K562 (cell line): ENCODE data around the gene ST6GALNAC2. TPM values are rescaled to one million over a fixed set of nuclear protein-coding genes. Genes with fewer than 3 reads are reported as not detected.

Source experiments
- ATAC-seq: fragments of 200-7000 bp; cut with Tn5 transposase; 3 replicates; pipeline ENCODE4 v1.9.1; 2020; ENCODE audit warnings: moderate library complexity
- BruUV-seq: library from RNA; stranded (reverse); fragments of 400-500 nt; replicated peaks from 2 replicates; lab custom pipeline; 2021; lab: Mats Ljungman, UMichigan
- CTCF ChIA-PET: fragments of 300-600 bp; formaldehyde crosslinking; extraction: SDS; loops from one replicate; lab custom pipeline; 2021; ENCODE audit warnings: low intra/inter-chr PET ratio; lab: Yijun Ruan, JAX
- POLR2A ChIA-PET: fragments of 300-600, 350-650 bp; sonication (Branson Sonifier 250); formaldehyde crosslinking; extraction: SDS; loops from one replicate; lab custom pipeline; 2021; ENCODE audit warnings: antibody characterized with exemption, inconsistent platforms; lab: Yijun Ruan, JAX
- DNase-seq, 4 experiments: peaks; one replicate each; pipeline versions ENCODE4 v3.0.0 to v3.0.0-alpha.2; 2011 to 2018; ENCODE audit warnings: low spot score in 3 of 4, mixed read lengths in 3 of 4; ENCODE audit errors: extremely low read depth in 1 of 4
- FAIRE-seq: peaks from 2 replicates; lab custom pipeline; 2011; peaks lifted over from hg19 to GRCh38; lab: Jason Lieb, UNC
- H2AFZ ChIP-seq: 2 replicates; pipeline ENCODE4 v1.6.0; 2011; ENCODE audit warnings: low read depth, low read length, control low read depth, inconsistent platforms
- H3K27ac ChIP-seq: fragments of 200-600 bp; 3 replicates; pipeline ENCODE4 v1.8.0; 2011; ENCODE audit warnings: low read depth, mild to moderate bottlenecking, control low read depth, inconsistent platforms, low read length, moderate library complexity, mixed read lengths; ENCODE audit errors: extremely low read depth
- H3K27me3 ChIP-seq, 2 experiments: fragments of 300-600 bp in 1 of 2; 2 replicates in 1 of 2; 3 replicates in 1 of 2; pipeline versions ENCODE4 v1.6.0 to v1.8.0; 2011; ENCODE audit warnings: inconsistent platforms in 2 of 2, low read length in 2 of 2, mild to moderate bottlenecking in 1 of 2, mixed read lengths in 1 of 2, moderate library complexity in 1 of 2; ENCODE audit not compliant: control insufficient read depth in 2 of 2, insufficient read depth in 2 of 2
- H3K36me3 ChIP-seq: fragments of 300-600 bp; 3 replicates; pipeline ENCODE4 v1.8.0; 2011; ENCODE audit warnings: mild to moderate bottlenecking, low read length, inconsistent platforms; ENCODE audit not compliant: control insufficient read depth, insufficient read depth
- H3K4me1 ChIP-seq, 2 experiments: fragments of 200-600 bp in 1 of 2; replicated peaks in 1 of 2; 2 replicates in 1 of 2; 3 replicates in 1 of 2; pipeline versions ENCODE4 v1.5.1 to v1.8.0; 2011; ENCODE audit warnings: inconsistent platforms in 2 of 2, low read length in 2 of 2, mild to moderate bottlenecking in 1 of 2, mixed read lengths in 1 of 2, moderate library complexity in 1 of 2; ENCODE audit not compliant: control insufficient read depth in 2 of 2, insufficient read depth in 2 of 2
- H3K4me2 ChIP-seq: 2 replicates; pipeline ENCODE4 v1.6.1; 2011; ENCODE audit warnings: low read length, control low read depth, inconsistent platforms, mixed read lengths; ENCODE audit not compliant: insufficient read depth
- H3K4me3 ChIP-seq: fragments of 200-600 bp; sonication (generic), shearing (Covaris generic); 2 replicates; pipeline ENCODE4 v1.5.1; 2016; ENCODE audit warnings: control low read depth, inconsistent platforms
- H3K79me2 ChIP-seq: fragments of 200-600 bp; 3 replicates; pipeline ENCODE4 v1.8.0; 2011; ENCODE audit warnings: low read length, inconsistent platforms; ENCODE audit not compliant: control insufficient read depth, insufficient read depth
- H3K9ac ChIP-seq, 2 experiments: 2 replicates each; pipeline versions ENCODE4 v1.6.0 to v1.6.1; 2011; ENCODE audit warnings: low read depth in 2 of 2, low read length in 2 of 2, control low read depth in 1 of 2, inconsistent platforms in 1 of 2, mild to moderate bottlenecking in 1 of 2, mixed read lengths in 1 of 2; ENCODE audit not compliant: insufficient read depth in 1 of 2
- H3K9me1 ChIP-seq: one replicate; pipeline ENCODE4 v1.6.0; 2011; ENCODE audit warnings: inconsistent platforms, mild to moderate bottlenecking, low read length, moderate library complexity; ENCODE audit not compliant: control insufficient read depth, insufficient read depth
- H3K9me3 ChIP-seq: replicated peaks from 2 replicates; pipeline ENCODE4 v1.5.1; 2011; ENCODE audit warnings: low read depth, low read length, inconsistent platforms; ENCODE audit not compliant: control insufficient read depth, insufficient read depth
- H4K20me1 ChIP-seq: replicated peaks from 2 replicates; pipeline ENCODE4 v1.6.1; 2011; ENCODE audit warnings: low read length, inconsistent platforms, mixed read lengths; ENCODE audit not compliant: control insufficient read depth, insufficient read depth
- BCL6 ChIP-seq: fragments of 250-450 bp; sonication (Bioruptor Pico); IDR thresholded peaks from 2 replicates; pipeline ENCODE4 v1.4.0; 2020
- BCOR ChIP-seq: fragments of 450-650 bp; IDR thresholded peaks from 2 replicates; pipeline ENCODE4 v1.6.1; 2016
- ESRRB ChIP-seq: fragments of 250-450 bp; sonication (Bioruptor Pico); IDR thresholded peaks from 2 replicates; pipeline ENCODE4 v1.5.0; 2020; ENCODE audit warnings: mild to moderate bottlenecking, moderate library complexity, borderline replicate concordance
- ETS2 ChIP-seq: IDR thresholded peaks from 2 replicates; pipeline ENCODE4 v1.6.1; 2016; ENCODE audit warnings: borderline replicate concordance, missing genetic modification characterization, mild to moderate bottlenecking, moderate library complexity, missing compliant biosample characterization; ENCODE audit not compliant: poor library complexity, severe bottlenecking
- KHSRP ChIP-seq: fragments of 450-650 bp; IDR thresholded peaks from 2 replicates; pipeline ENCODE4 v1.6.1; 2017
- MCM2 ChIP-seq: fragments of 450-650 bp; IDR thresholded peaks from 2 replicates; pipeline ENCODE4 v1.6.1; 2017; ENCODE audit warnings: low read depth, mild to moderate bottlenecking
- NELFE ChIP-seq: IDR thresholded peaks from 2 replicates; pipeline ENCODE4 v1.6.1; 2011; ENCODE audit warnings: mild to moderate bottlenecking; ENCODE audit not compliant: insufficient read depth, insufficient read length
- RB1 ChIP-seq: fragments of 450-650 bp; IDR thresholded peaks from 2 replicates; pipeline ENCODE4 v1.6.1; 2017; ENCODE audit warnings: low read depth, mild to moderate bottlenecking
- SETDB1 ChIP-seq: IDR thresholded peaks from one replicate; pipeline ENCODE4 v1.6.1; 2012; ENCODE audit warnings: low read length, control low read depth, inconsistent platforms
- SPI1 ChIP-seq: IDR thresholded peaks from 2 replicates; pipeline ENCODE4 v1.6.1; 2011; ENCODE audit warnings: low read depth, low read length, control low read depth, borderline replicate concordance
- ZBED1 ChIP-seq: IDR thresholded peaks from 2 replicates; pipeline ENCODE4 v1.6.1; 2014
- ZNF41 ChIP-seq: fragments of 250-450 bp; sonication (Bioruptor Pico); conservative IDR thresholded peaks from 2 replicates; pipeline ENCODE4 v1.4.0; 2020; ENCODE audit warnings: mild to moderate bottlenecking
- ZNF695 ChIP-seq: fragments of 450-650 bp; formaldehyde crosslinking; IDR thresholded peaks from 2 replicates; pipeline ENCODE4 v1.4.0; 2020; ENCODE audit warnings: mild to moderate bottlenecking, moderate library complexity
- ZNF79 ChIP-seq: fragments of 250-450 bp; sonication (Bioruptor Pico); IDR thresholded peaks from 2 replicates; pipeline ENCODE4 v1.4.0; 2020; ENCODE audit warnings: low read depth, mild to moderate bottlenecking, moderate library complexity
- WGBS: fragments of 100-300 bp; shearing (Covaris generic); methylation state at CpG from one replicate; pipeline ENCODE4 v1.1.6; 2016; ENCODE audit warnings: low coverage, mixed read lengths; ENCODE audit not compliant: insufficient coverage; ENCODE audit errors: missing lambda C conversion rate; 5-methylcytosine and 5-hydroxymethylcytosine counted together
- in situ Hi-C: fragments of 300-500 bp; cut with MboI; formaldehyde crosslinking; loops from 4 replicates; pipeline ENCODE4 v1.15.0; 2018; ENCODE audit warnings: inconsistent platforms, mixed read lengths
- intact Hi-C: fragments of 100-400 bp; cut with micrococcal nuclease; formaldehyde crosslinking; loops from 2 replicates; pipeline ENCODE4 v1.14.2; 2022
- polyA plus RNA-seq, 8 experiments: library from polyadenylated mRNA; depleted of rRNA in 4 of 8; stranded (reverse) in 5 of 8; unstranded in 3 of 8; fragments of >200 nt; fragmentation: Nextera tagmentation in 2 of 8; fragmentation: Illumina TruSeq in 1 of 8; extraction: Ambion mirVana in 2 of 8; extraction: Trizol in 1 of 8; gene quantifications; 2 replicates each; pipeline versions ENCODE4 v1.2.1 to v1.2.3, GENCODE V29; 2011 to 2014; ENCODE audit warnings: inconsistent platforms in 1 of 8, missing spikeins in 1 of 8
- total RNA-seq, 7 experiments: library from RNA; depleted of rRNA in 6 of 7; stranded (reverse); fragments of >200 nt in 6 of 7; fragmentation: Illumina TruSeq in 2 of 7; extraction: Trizol in 2 of 7; gene quantifications; 2 replicates each; pipeline versions ENCODE4 v1.2.1 to v1.2.3, GENCODE V29; 2011 to 2021; ENCODE audit warnings: low replicate concordance in 1 of 7
- TF ChIP-seq, protein P1 (sequence below): fragments of 450-650 bp; IDR thresholded peaks from 2 replicates; pipeline ENCODE4 v1.6.1; 2014; ENCODE audit warnings: low read depth, mild to moderate bottlenecking, moderate library complexity, borderline replicate concordance
- TF ChIP-seq, protein P2 (sequence below): fragments of 450-650 bp; IDR thresholded peaks from 2 replicates; pipeline ENCODE4 v1.6.1; 2017; ENCODE audit warnings: mild to moderate bottlenecking, moderate library complexity
- TF ChIP-seq, protein P3 (sequence below): fragments of 250-450 bp; sonication (Bioruptor Pico); IDR thresholded peaks from 2 replicates; pipeline ENCODE4 v1.8.0; 2022; ENCODE audit warnings: moderate library complexity, mild to moderate bottlenecking, inconsistent platforms
- TF ChIP-seq, protein P4 (sequence below): fragments of 250-450 bp; sonication (Bioruptor Pico); IDR thresholded peaks from 2 replicates; pipeline ENCODE4 v1.9.0; 2021; ENCODE audit warnings: mild to moderate bottlenecking
- TF ChIP-seq, protein P5 (sequence below): fragments of 450-650 bp; IDR thresholded peaks from 2 replicates; pipeline ENCODE4 v1.6.1; 2016; ENCODE audit warnings: low read depth, mild to moderate bottlenecking, moderate library complexity

Gene ST6GALNAC2
- total and polyA plus RNA-seq, 9 of the 15 experiments (the other 6 are each of a cell fraction or from before 2014, with no cell fraction given): 0.18 TPM; not detected in 8

DNA sequence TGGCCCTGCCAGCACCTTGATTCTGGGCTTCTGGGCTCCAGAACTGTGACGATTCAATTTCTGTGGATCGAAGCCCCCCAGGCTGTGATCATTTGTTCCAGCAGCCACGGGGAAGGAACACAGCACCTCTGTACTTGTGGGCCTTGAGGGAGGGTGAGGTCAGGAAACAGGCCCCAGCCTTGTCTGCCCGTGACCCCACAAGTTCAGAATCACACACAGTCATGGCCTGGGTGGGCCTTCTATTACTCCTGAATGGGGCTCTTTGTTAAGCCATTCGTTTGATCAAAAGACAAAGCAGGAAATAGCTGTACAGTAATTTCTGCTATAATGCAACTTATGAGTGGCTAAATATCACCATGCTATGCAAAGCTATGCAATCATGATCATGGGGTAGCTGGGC, 10.1 kb downstream of the ST6GALNAC2 start (continued):
- TF ChIP-seq, protein P1, sequence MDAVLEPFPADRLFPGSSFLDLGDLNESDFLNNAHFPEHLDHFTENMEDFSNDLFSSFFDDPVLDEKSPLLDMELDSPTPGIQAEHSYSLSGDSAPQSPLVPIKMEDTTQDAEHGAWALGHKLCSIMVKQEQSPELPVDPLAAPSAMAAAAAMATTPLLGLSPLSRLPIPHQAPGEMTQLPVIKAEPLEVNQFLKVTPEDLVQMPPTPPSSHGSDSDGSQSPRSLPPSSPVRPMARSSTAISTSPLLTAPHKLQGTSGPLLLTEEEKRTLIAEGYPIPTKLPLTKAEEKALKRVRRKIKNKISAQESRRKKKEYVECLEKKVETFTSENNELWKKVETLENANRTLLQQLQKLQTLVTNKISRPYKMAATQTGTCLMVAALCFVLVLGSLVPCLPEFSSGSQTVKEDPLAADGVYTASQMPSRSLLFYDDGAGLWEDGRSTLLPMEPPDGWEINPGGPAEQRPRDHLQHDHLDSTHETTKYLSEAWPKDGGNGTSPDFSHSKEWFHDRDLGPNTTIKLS: no peak
- TF ChIP-seq BCL6 (CRISPR knock-in tag) (no peak), SETDB1 (no peak)

- ChIA-PET CTCF (no interaction called here), POLR2A (interaction anchor here (0.7 kb wide), 1 partner anchor 31 kb away, joined by 3 read pairs; no protein-coding TSS in a partner anchor)
- Histone ChIP-seq H3K9me3 (no peaks in the 10 kb centered on the region), H3K79me2 (no peaks in the 10 kb centered on the region), H3K36me3 (no peaks in the 10 kb centered on the region), H3K27me3 (no peaks in the 10 kb centered on the region), H2AFZ (no peak overlapping the region), H3K4me1 (peaks cover 18 to 31% of the 10 kb centered on the region in 2 experiments), H3K4me2 (no peak overlapping the region), H3K9ac (no peak overlapping the region), H3K9me1 (no peaks in the 10 kb centered on the region), H3K27ac (no peak overlapping the region), H4K20me1 (no peaks in the 10 kb centered on the region), H3K4me3 (no peak overlapping the region)
- ATAC-seq (no peak), DNase-seq (no peak), FAIRE-seq (no peak)
- BruUV-seq: no TSS peak
- in situ Hi-C loops: no loop called here
- intact Hi-C loops: no loop called here
- 75% methylated on average over 11 of the region's 11 CpGs for WGBS
- TF ChIP-seq, protein P2, sequence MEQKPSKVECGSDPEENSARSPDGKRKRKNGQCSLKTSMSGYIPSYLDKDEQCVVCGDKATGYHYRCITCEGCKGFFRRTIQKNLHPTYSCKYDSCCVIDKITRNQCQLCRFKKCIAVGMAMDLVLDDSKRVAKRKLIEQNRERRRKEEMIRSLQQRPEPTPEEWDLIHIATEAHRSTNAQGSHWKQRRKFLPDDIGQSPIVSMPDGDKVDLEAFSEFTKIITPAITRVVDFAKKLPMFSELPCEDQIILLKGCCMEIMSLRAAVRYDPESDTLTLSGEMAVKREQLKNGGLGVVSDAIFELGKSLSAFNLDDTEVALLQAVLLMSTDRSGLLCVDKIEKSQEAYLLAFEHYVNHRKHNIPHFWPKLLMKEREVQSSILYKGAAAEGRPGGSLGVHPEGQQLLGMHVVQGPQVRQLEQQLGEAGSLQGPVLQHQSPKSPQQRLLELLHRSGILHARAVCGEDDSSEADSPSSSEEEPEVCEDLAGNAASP: no peak
- TF ChIP-seq ZNF79 (CRISPR knock-in tag) (no peak), ZNF695 (no peak), ZNF41 (CRISPR knock-in tag) (no peak), ZBED1 (no peak), RB1 (no peak), SPI1 (no peak), MCM2 (no peak), NELFE (no peak), ETS2 (no peak), KHSRP (no peak), BCOR (no peak), ESRRB (no peak)
- TF ChIP-seq, protein P3, sequence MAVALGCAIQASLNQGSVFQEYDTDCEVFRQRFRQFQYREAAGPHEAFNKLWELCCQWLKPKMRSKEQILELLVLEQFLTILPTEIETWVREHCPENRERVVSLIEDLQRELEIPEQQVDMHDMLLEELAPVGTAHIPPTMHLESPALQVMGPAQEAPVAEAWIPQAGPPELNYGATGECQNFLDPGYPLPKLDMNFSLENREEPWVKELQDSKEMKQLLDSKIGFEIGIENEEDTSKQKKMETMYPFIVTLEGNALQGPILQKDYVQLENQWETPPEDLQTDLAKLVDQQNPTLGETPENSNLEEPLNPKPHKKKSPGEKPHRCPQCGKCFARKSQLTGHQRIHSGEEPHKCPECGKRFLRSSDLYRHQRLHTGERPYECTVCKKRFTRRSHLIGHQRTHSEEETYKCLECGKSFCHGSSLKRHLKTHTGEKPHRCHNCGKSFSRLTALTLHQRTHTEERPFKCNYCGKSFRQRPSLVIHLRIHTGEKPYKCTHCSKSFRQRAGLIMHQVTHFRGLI: no peak
- TF ChIP-seq, protein P4, sequence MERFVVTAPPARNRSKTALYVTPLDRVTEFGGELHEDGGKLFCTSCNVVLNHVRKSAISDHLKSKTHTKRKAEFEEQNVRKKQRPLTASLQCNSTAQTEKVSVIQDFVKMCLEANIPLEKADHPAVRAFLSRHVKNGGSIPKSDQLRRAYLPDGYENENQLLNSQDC (CRISPR knock-in tag): no peak
- TF ChIP-seq, protein P5, sequence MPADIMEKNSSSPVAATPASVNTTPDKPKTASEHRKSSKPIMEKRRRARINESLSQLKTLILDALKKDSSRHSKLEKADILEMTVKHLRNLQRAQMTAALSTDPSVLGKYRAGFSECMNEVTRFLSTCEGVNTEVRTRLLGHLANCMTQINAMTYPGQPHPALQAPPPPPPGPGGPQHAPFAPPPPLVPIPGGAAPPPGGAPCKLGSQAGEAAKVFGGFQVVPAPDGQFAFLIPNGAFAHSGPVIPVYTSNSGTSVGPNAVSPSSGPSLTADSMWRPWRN: no peak
These were observed 11.5 kb downstream of the ST6GALNAC2 start for GRCh38 chr17:76574166-76574565.
